Fibroblast of the conjunctiva (primary cell): ENCODE results near the gene CRTC3.
"Not testable (repeated sequence)": the region's sequence is repeated elsewhere in the genome, so short reads cannot be mapped to it uniquely, and the experiment has no call there.

Experiments
- DNase-seq: peaks from one replicate; pipeline ENCODE4 v3.0.0-alpha.2; 2010; ENCODE audit warnings: low read depth

Gene CRTC3

GRCh38 chr15:90624278-90624981 is 94.7 kb downstream of the CRTC3 start:
- no peak for DNase-seq

GRCh38 chr15:90625037-90625436 is 95.3 kb downstream of the CRTC3 start:
- no peak for DNase-seq

GRCh38 chr15:90629217-90629616 is 99.5 kb downstream of the CRTC3 start:
- no peak for DNase-seq

- DNase-seq, result no peak
These were observed 103.6 kb downstream of the CRTC3 start for GRCh38 chr15:90633360-90633759.

- DNase-seq, result not testable (repeated sequence)
These were observed 107.3 kb downstream of the CRTC3 start for GRCh38 chr15:90636993-90637392.

- DNase-seq, result no peak
These were observed 108.0 kb downstream of the CRTC3 start for GRCh38 chr15:90637693-90638092.

GRCh38 chr15:90638201-90638691 is 108.5 kb downstream of the CRTC3 start:
- DNase-seq, result no peak

GRCh38 chr15:90638963-90639362 is 109.2 kb downstream of the CRTC3 start:
- no peak for DNase-seq

- DNase-seq, result no peak
These were observed 111.1 kb downstream of the CRTC3 start for GRCh38 chr15:90640862-90641261.

GRCh38 chr15:90641581-90642463 is 112.1 kb downstream of the CRTC3 start:
- no peak for DNase-seq

GRCh38 chr15:90642464-90643300 is 113.0 kb downstream of the CRTC3 start:
- DNase-seq, result no peak

- DNase-seq, result no peak
These were observed 113.5 kb downstream of the CRTC3 start for GRCh38 chr15:90643301-90643632.

GRCh38 chr15:90644526-90644925 is 114.8 kb downstream of the CRTC3 start:
- no peak for DNase-seq

GRCh38 chr15:90644952-90645725 is 115.4 kb downstream of the CRTC3 start:
- no peak for DNase-seq

GRCh38 chr15:90645873-90646575 is 116.3 kb downstream of the CRTC3 start:
- DNase-seq, result no peak

- DNase-seq, result no peak
These were observed 117.1 kb downstream of the CRTC3 start for GRCh38 chr15:90646662-90647305.

- DNase-seq, result no peak
These were observed 117.6 kb downstream of the CRTC3 start for GRCh38 chr15:90647326-90647725.

GRCh38 chr15:90648137-90649070 is 118.7 kb downstream of the CRTC3 start:
- peak; percentile 59 for DNase-seq
